SK-N-SH treated with all-trans-retinoic acid at 6 μM for 48 hours (cell line): ENCODE results near the gene SLC2A14.
"Not testable (repeated sequence)": the region's sequence is repeated elsewhere in the genome, so short reads cannot be mapped to it uniquely, and the experiment has no call there.

Source experiments
- ATAC-seq: fragments of 200-7000 bp; cut with Tn5 transposase; 3 replicates; pipeline ENCODE4 v1.9.1; 2020; ENCODE audit warnings: mild to moderate bottlenecking, moderate library complexity
- ARNTL ChIP-seq: fragments of 450-650 bp; formaldehyde crosslinking; IDR thresholded peaks from 2 replicates; pipeline ENCODE4 v1.5.0; 2020; ENCODE audit warnings: low read depth, mild to moderate bottlenecking, moderate library complexity, borderline replicate concordance
- BACH2 ChIP-seq: fragments of 250-450 bp; sonication (Bioruptor Pico); IDR thresholded peaks from 2 replicates; pipeline ENCODE4 v1.9.0; 2021; ENCODE audit warnings: mild to moderate bottlenecking, borderline replicate concordance
- CSDC2 ChIP-seq: fragments of 250-450 bp; sonication (Bioruptor Pico); IDR thresholded peaks from 2 replicates; pipeline ENCODE4 v1.5.0; 2020; ENCODE audit warnings: mild to moderate bottlenecking, moderate library complexity
- CSRNP3 ChIP-seq: fragments of 250-450 bp; sonication (Bioruptor Pico); IDR thresholded peaks from 2 replicates; pipeline ENCODE4 v1.5.1; 2021; ENCODE audit warnings: mild to moderate bottlenecking, moderate library complexity
- ESRRG ChIP-seq: fragments of 250-450 bp; sonication (Bioruptor Pico); IDR thresholded peaks from 2 replicates; pipeline ENCODE4 v1.6.1; 2021; ENCODE audit warnings: mild to moderate bottlenecking
- GLIS3 ChIP-seq: fragments of 250-450 bp; sonication (Bioruptor Pico); IDR thresholded peaks from 2 replicates; pipeline ENCODE4 v1.5.0; 2020; ENCODE audit warnings: mild to moderate bottlenecking, moderate library complexity
- ISL1 ChIP-seq: fragments of 250-450 bp; sonication (Bioruptor Pico); IDR thresholded peaks from 2 replicates; pipeline ENCODE4 v2.1.2; 2022; ENCODE audit warnings: mild to moderate bottlenecking, moderate library complexity
- OSR1 ChIP-seq: fragments of 250-450 bp; sonication (Bioruptor Pico); IDR thresholded peaks from 2 replicates; pipeline ENCODE4 v1.8.0; 2022; ENCODE audit warnings: moderate library complexity, mild to moderate bottlenecking, inconsistent platforms
- POU6F1 ChIP-seq: fragments of 250-450 bp; sonication (Bioruptor Pico); IDR thresholded peaks from 2 replicates; pipeline ENCODE4 v1.8.0; 2021; ENCODE audit warnings: low read depth, mild to moderate bottlenecking, moderate library complexity, borderline replicate concordance
- PPARA ChIP-seq: fragments of 250-450 bp; sonication (Bioruptor Pico); IDR thresholded peaks from 2 replicates; pipeline ENCODE4 v1.5.0; 2020; ENCODE audit warnings: mild to moderate bottlenecking, borderline replicate concordance
- RARB ChIP-seq: fragments of 250-450 bp; sonication (Bioruptor Pico); IDR thresholded peaks from 2 replicates; pipeline ENCODE4 v1.8.0; 2021; ENCODE audit warnings: mild to moderate bottlenecking, moderate library complexity
- TCF4 ChIP-seq: fragments of 250-450 bp; sonication (Bioruptor Pico); IDR thresholded peaks from 2 replicates; pipeline ENCODE4 v1.8.0; 2021; ENCODE audit warnings: mild to moderate bottlenecking, moderate library complexity, borderline replicate concordance
- TOX ChIP-seq: fragments of 250-450 bp; sonication (Bioruptor Pico); IDR thresholded peaks from 2 replicates; pipeline ENCODE4 v1.8.0; 2021; ENCODE audit warnings: mild to moderate bottlenecking, moderate library complexity, borderline replicate concordance
- TSHZ2 ChIP-seq: fragments of 250-450 bp; sonication (Bioruptor Pico); IDR thresholded peaks from 2 replicates; pipeline ENCODE4 v1.5.0; 2020; ENCODE audit warnings: mild to moderate bottlenecking, moderate library complexity
- ZC3H10 ChIP-seq: fragments of 250-450 bp; sonication (Bioruptor Pico); IDR thresholded peaks from 2 replicates; pipeline ENCODE4 v1.5.1; 2021; ENCODE audit warnings: mild to moderate bottlenecking, moderate library complexity
- ZFP3 ChIP-seq: fragments of 250-450 bp; sonication (Bioruptor Pico); IDR thresholded peaks from 2 replicates; pipeline ENCODE4 v1.5.0; 2020; ENCODE audit warnings: mild to moderate bottlenecking, moderate library complexity
- ZFP30 ChIP-seq: fragments of 450-650 bp; formaldehyde crosslinking; IDR thresholded peaks from 2 replicates; pipeline ENCODE4 v1.5.0; 2022; ENCODE audit warnings: mild to moderate bottlenecking, moderate library complexity
- ZNF565 ChIP-seq: fragments of 450-650 bp; formaldehyde crosslinking; conservative IDR thresholded peaks from 2 replicates; pipeline ENCODE4 v1.5.0; 2020; ENCODE audit warnings: low read depth, mild to moderate bottlenecking, moderate library complexity
- ZNF70 ChIP-seq: fragments of 450-650 bp; formaldehyde crosslinking; IDR thresholded peaks from 2 replicates; pipeline ENCODE4 v1.5.0; 2020; ENCODE audit warnings: mild to moderate bottlenecking, moderate library complexity
- ZNF8 ChIP-seq: fragments of 450-650 bp; formaldehyde crosslinking; IDR thresholded peaks from 2 replicates; pipeline ENCODE4 v1.5.0; 2020; ENCODE audit warnings: mild to moderate bottlenecking, moderate library complexity
- TF ChIP-seq, protein P1 (sequence below): fragments of 250-450 bp; sonication (Bioruptor Pico); IDR thresholded peaks from 2 replicates; pipeline ENCODE4 v1.5.1; 2020; ENCODE audit warnings: low read depth, mild to moderate bottlenecking, moderate library complexity

The SLC2A14 gene

DNA sequence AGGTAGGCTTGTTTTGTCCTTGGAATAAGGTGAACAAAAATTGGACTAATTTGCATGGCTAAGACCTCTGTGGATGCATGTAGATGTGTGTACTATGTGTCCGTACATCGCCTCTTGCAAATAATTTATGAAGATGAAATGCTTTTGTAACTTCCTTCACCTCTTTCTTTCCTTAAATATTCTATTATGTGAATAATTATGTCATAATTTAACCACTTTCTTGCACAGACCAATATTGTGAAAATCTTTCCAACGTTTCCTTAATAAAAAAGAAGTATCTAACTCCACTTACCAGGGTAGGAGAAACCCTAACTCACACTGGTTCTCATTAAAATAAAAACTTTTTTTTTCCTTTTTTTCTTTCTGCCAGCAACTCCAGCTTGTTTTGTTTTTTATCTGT, 79.5 kb downstream of the SLC2A14 start:
- no peak for ATAC-seq
- TF ChIP-seq ARNTL (CRISPR knock-in tag) (no peak), ZNF70 (CRISPR knock-in tag) (no peak), ZC3H10 (no peak), ZNF8 (CRISPR knock-in tag) (no peak), TSHZ2 (CRISPR knock-in tag) (no peak), TOX (CRISPR knock-in tag) (no peak), PPARA (CRISPR knock-in tag) (no peak), ZFP30 (CRISPR knock-in tag) (no peak), ZNF565 (CRISPR knock-in tag) (no peak), OSR1 (no peak), CSRNP3 (no peak), ISL1 (CRISPR knock-in tag) (no peak), BACH2 (no peak), RARB (CRISPR knock-in tag) (no peak)
- TF ChIP-seq, protein P1, sequence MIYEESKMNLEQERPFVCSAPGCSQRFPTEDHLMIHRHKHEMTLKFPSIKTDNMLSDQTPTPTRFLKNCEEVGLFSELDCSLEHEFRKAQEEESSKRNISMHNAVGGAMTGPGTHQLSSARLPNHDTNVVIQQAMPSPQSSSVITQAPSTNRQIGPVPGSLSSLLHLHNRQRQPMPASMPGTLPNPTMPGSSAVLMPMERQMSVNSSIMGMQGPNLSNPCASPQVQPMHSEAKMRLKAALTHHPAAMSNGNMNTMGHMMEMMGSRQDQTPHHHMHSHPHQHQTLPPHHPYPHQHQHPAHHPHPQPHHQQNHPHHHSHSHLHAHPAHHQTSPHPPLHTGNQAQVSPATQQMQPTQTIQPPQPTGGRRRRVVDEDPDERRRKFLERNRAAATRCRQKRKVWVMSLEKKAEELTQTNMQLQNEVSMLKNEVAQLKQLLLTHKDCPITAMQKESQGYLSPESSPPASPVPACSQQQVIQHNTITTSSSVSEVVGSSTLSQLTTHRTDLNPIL (CRISPR knock-in tag): no peak

DNA sequence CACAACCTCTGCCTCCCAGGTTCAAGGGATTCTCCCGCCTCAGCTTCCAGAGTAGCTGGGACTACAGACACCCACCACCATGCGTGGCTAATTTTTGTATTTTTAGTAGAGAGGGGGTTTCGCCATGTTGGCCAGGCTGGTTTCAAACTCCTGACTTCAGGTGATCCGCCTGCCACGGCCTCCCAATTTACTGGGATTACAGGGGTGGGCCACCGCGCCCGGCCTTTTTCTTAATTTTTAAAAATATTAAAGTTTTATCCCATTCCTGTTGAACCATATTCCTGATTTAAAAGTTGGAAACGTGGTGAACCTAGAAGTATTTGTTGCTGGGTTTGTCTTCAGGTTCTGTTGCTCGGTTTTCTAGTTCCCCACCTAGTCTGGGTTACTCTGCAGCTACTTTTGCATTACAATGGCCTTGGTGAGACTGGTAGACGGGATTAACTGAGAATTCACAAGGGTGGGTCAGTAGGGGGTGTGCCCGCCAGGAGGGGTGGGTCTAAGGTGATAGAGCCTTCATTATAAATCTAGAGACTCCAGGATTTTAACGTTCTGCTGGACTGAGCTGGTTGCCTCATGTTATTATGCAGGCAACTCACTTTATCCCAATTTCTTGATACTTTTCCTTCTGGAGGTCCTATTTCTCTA, 83.7 kb downstream of the SLC2A14 start, which contains the start of gene NANOG:
Gene NANOG (plus strand): TSS at position 519 of the 645 bp plus-strand sequence. CDS start 213 bp downstream, outside the sequence.
- ATAC-seq: not testable (repeated sequence)

DNA sequence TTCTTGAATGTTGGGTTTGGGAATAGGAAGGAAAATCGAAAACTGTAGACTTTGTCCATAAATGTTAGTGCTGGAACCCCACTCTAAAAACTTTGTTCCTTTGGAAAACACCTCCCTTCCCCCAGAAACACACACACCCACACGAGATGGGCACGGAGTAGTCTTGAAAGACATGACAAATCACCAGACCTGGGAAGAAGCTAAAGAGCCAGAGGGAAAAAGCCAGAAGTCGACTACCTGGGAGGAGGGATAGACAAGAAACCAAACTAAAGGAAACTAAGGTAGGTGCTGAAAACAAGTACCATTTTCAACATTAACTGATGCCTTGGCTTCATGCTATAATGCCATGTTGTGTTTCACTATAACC, 84.4 kb downstream of the SLC2A14 start:
- no peak for TF ChIP-seq GLIS3 (CRISPR knock-in tag)
- no peak for TF ChIP-seq ZNF565 (CRISPR knock-in tag)
- no peak for TF ChIP-seq OSR1
- no peak for TF ChIP-seq CSRNP3
- TF ChIP-seq ZC3H10: no peak
- TF ChIP-seq, protein P1 (CRISPR knock-in tag): no peak
- no peak for TF ChIP-seq ZFP3 (CRISPR knock-in tag)
- TF ChIP-seq PPARA (CRISPR knock-in tag): no peak
- TF ChIP-seq ISL1 (CRISPR knock-in tag): no peak
- no peak for TF ChIP-seq TCF4 (CRISPR knock-in tag)
- no peak for TF ChIP-seq TOX (CRISPR knock-in tag)
- TF ChIP-seq ZNF70 (CRISPR knock-in tag): no peak
- no peak for TF ChIP-seq CSDC2 (CRISPR knock-in tag)
- TF ChIP-seq ARNTL (CRISPR knock-in tag): no peak
- no peak for TF ChIP-seq BACH2
- no peak for TF ChIP-seq ZFP30 (CRISPR knock-in tag)
- no peak for TF ChIP-seq ESRRG
- no peak for TF ChIP-seq TSHZ2 (CRISPR knock-in tag)
- TF ChIP-seq POU6F1 (CRISPR knock-in tag): no peak
- no peak for ATAC-seq
